Measurements from ENCODE around the gene ANKHD1.

ANKHD1 gene

GRCh38 chr5:140540227-140540626 is 138.6 kb downstream of the ANKHD1 start:
- no peak for DNase-seq (ENCODE audit: low spot score)

GRCh38 chr5:140542972-140543371 is 141.3 kb downstream of the ANKHD1 start:
- DNase-seq (ENCODE audit: low spot score) = no peak

- no peak for DNase-seq (ENCODE audit: low spot score)
These were observed 143.4 kb downstream of the ANKHD1 start for GRCh38 chr5:140544986-140545385.

GRCh38 chr5:140545606-140546005 is 144.0 kb downstream of the ANKHD1 start:
- no peak for DNase-seq (ENCODE audit: low spot score)

GRCh38 chr5:140546851-140547507 is 145.3 kb downstream of the ANKHD1 start:
- DNase-seq (ENCODE audit: low spot score) = no peak

- peak; percentile 92 for DNase-seq (ENCODE audit: low spot score)
These were observed 146.1 kb downstream of the ANKHD1 start, which contains the start of gene EIF4EBP3 for GRCh38 chr5:140547508-140548299. Gene EIF4EBP3, plus strand, starts transcription at chr5:140547662. Its CDS starts 76 bp downstream, at chr5:140547738.

- no peak for DNase-seq (ENCODE audit: low spot score)
These were observed 146.7 kb downstream of the ANKHD1 start for GRCh38 chr5:140548300-140548688.

GRCh38 chr5:140548791-140549190 is 147.2 kb downstream of the ANKHD1 start:
- no peak for DNase-seq (ENCODE audit: low spot score)

- no peak for DNase-seq (ENCODE audit: low spot score)
These were observed 147.9 kb downstream of the ANKHD1 start for GRCh38 chr5:140549237-140550144.

GRCh38 chr5:140550147-140551079 is 148.8 kb downstream of the ANKHD1 start:
- DNase-seq (ENCODE audit: low spot score) = no peak

GRCh38 chr5:140551872-140552271 is 150.2 kb downstream of the ANKHD1 start:
- no peak for DNase-seq (ENCODE audit: low spot score)

- no peak for DNase-seq (ENCODE audit: low spot score)
These were observed 152.0 kb downstream of the ANKHD1 start for GRCh38 chr5:140553657-140554056.

- DNase-seq (ENCODE audit: low spot score) = no peak
These were observed 152.8 kb downstream of the ANKHD1 start for GRCh38 chr5:140554454-140554853.

- DNase-seq (ENCODE audit: low spot score) = no peak
These were observed 154.2 kb downstream of the ANKHD1 start for GRCh38 chr5:140555747-140556312.

- DNase-seq (ENCODE audit: low spot score) = no peak
These were observed 154.8 kb downstream of the ANKHD1 start for GRCh38 chr5:140556438-140556837.

GRCh38 chr5:140557136-140557805 is 155.6 kb downstream of the ANKHD1 start, which contains the start of gene SRA1:
Gene SRA1, minus strand, starts transcription at chr5:140557473. Its CDS starts 21 bp downstream, at chr5:140557452.
- DNase-seq (ENCODE audit: low spot score) = peak; percentile 82

GRCh38 chr5:140557965-140558364 is 156.3 kb downstream of the ANKHD1 start:
- DNase-seq (ENCODE audit: low spot score) = no peak

- no peak for DNase-seq (ENCODE audit: low spot score)
These were observed 156.9 kb downstream of the ANKHD1 start for GRCh38 chr5:140558542-140558941.

- no peak for DNase-seq (ENCODE audit: low spot score)
These were observed 158.6 kb downstream of the ANKHD1 start for GRCh38 chr5:140560227-140560626.

Data from kidney capillary endothelial cell (primary cell).